GM12878 (cell line): ENCODE measurements around the gene KLHL26. TPM values are rescaled to one million over a fixed set of nuclear protein-coding genes. Genes with fewer than 3 reads are reported as not detected.

Experiments used
- ATAC-seq: fragments of 200-7000 bp; cut with Tn5 transposase; 3 replicates; pipeline ENCODE4 v1.9.1; 2020; ENCODE audit warnings: mild to moderate bottlenecking, moderate library complexity
- BruUV-seq: library from RNA; stranded (reverse); fragments of 400-500 nt; replicated peaks from 2 replicates; lab custom pipeline; 2021; lab: Mats Ljungman, UMichigan
- CTCF ChIA-PET: fragments of 300-600 bp; sonication (Branson Sonifier 250); formaldehyde crosslinking; extraction: SDS; loops from one replicate; lab custom pipeline; 2021; ENCODE audit warnings: inconsistent platforms; lab: Yijun Ruan, JAX
- POLR2A ChIA-PET: fragments of 350-600 bp; formaldehyde crosslinking; extraction: SDS; loops from one replicate; lab custom pipeline; 2021; ENCODE audit warnings: inconsistent platforms; lab: Charles Lee
- RAD21 ChIA-PET: fragments of 300-600 bp; sonication (Branson Sonifier 250); formaldehyde crosslinking; loops from one replicate; lab custom pipeline; 2023; ENCODE audit warnings: antibody characterized with exemption; ENCODE audit not compliant: unreplicated experiment; lab: Charles Lee
- SMC1A ChIA-PET: fragments of 300-600 bp; sonication (Branson Sonifier 250); formaldehyde crosslinking; loops from one replicate; lab custom pipeline; 2023; ENCODE audit not compliant: unreplicated experiment, uncharacterized antibody; lab: Charles Lee
- DNase-seq: peaks from one replicate; pipeline ENCODE4 v3.0.0-alpha.2; 2011; ENCODE audit warnings: low read depth, low spot score
- FAIRE-seq: peaks from 3 replicates; lab custom pipeline; 2011; peaks lifted over from hg19 to GRCh38; lab: Jason Lieb, UNC
- H2AFZ ChIP-seq: 2 replicates; pipeline ENCODE4 v1.6.0; 2011; ENCODE audit warnings: low read depth, low read length, control low read depth; ENCODE audit not compliant: control insufficient read depth
- H3K27ac ChIP-seq: 2 replicates; pipeline ENCODE4 v1.5.1; 2011; ENCODE audit warnings: control low read depth; ENCODE audit not compliant: control insufficient read depth, insufficient read depth
- H3K27me3 ChIP-seq, 2 experiments: replicated peaks in 1 of 2; 2 replicates each; pipeline versions ENCODE4 v1.6.0 to v1.6.1; 2011; ENCODE audit warnings: low read length in 1 of 2; ENCODE audit not compliant: control insufficient read depth in 2 of 2, insufficient read depth in 2 of 2
- H3K36me3 ChIP-seq, 2 experiments: 2 replicates each; pipeline ENCODE4 v1.5.1; 2011; ENCODE audit warnings: low read length in 1 of 2; ENCODE audit not compliant: control insufficient read depth in 2 of 2, insufficient read depth in 2 of 2
- H3K4me1 ChIP-seq: 2 replicates; pipeline ENCODE4 v1.6.1; 2011; ENCODE audit warnings: mild to moderate bottlenecking, low read length, moderate library complexity, mixed read lengths; ENCODE audit not compliant: control insufficient read depth, insufficient read depth
- H3K4me2 ChIP-seq: 2 replicates; pipeline ENCODE4 v1.6.0; 2011; ENCODE audit warnings: control low read depth; ENCODE audit not compliant: control insufficient read depth, insufficient read depth
- H3K4me3 ChIP-seq: fragments of 200-600 bp; sonication (generic); 2 replicates; pipeline ENCODE4 v1.5.1; 2016
- H3K79me2 ChIP-seq: 2 replicates; pipeline ENCODE4 v1.6.0; 2011; ENCODE audit warnings: low read length; ENCODE audit not compliant: control insufficient read depth, insufficient read depth
- H3K9ac ChIP-seq: 2 replicates; pipeline ENCODE4 v1.8.0; 2011; ENCODE audit warnings: low read length, control low read depth, mixed read lengths; ENCODE audit not compliant: control insufficient read depth, insufficient read depth
- H3K9me3 ChIP-seq: replicated peaks from 3 replicates; pipeline ENCODE4 v1.5.1; 2011; ENCODE audit warnings: mild to moderate bottlenecking, low read length; ENCODE audit not compliant: control insufficient read depth, insufficient read depth
- H4K20me1 ChIP-seq: 2 replicates; pipeline ENCODE4 v1.6.0; 2011; ENCODE audit not compliant: control insufficient read depth, insufficient read depth
- BHLHE40 ChIP-seq, 2 experiments: fragments of 450-650 bp in 1 of 2; IDR thresholded peaks; 2 replicates each; pipeline ENCODE4 v1.6.1; 2011 to 2017; ENCODE audit warnings: low read depth in 2 of 2, borderline replicate concordance in 1 of 2, improper control_type of control experiment in 1 of 2, low read length in 1 of 2, mild to moderate bottlenecking in 1 of 2
- BRCA1 ChIP-seq: IDR thresholded peaks from 2 replicates; pipeline ENCODE4 v1.6.1; 2011; ENCODE audit warnings: low read depth, low read length, improper control_type of control experiment
- CBX5 ChIP-seq: sonication (generic); IDR thresholded peaks from 2 replicates; pipeline ENCODE4 v1.6.1; 2016; ENCODE audit warnings: low read depth, moderate library complexity, mild to moderate bottlenecking, inconsistent platforms
- CHD1 ChIP-seq: IDR thresholded peaks from 2 replicates; pipeline ENCODE4 v1.6.1; 2012; ENCODE audit warnings: low read depth, low read length, improper control_type of control experiment
- DPF2 ChIP-seq: fragments of 450-650 bp; IDR thresholded peaks from 2 replicates; pipeline ENCODE4 v1.6.1; 2017; ENCODE audit warnings: mild to moderate bottlenecking
- ELK1 ChIP-seq: IDR thresholded peaks from 2 replicates; pipeline ENCODE4 v1.6.1; 2012; ENCODE audit warnings: low read depth, low read length, improper control_type of control experiment
- EP300 ChIP-seq, 2 experiments: fragments of 150-350 bp in 1 of 2; IDR thresholded peaks; 2 replicates each; pipeline ENCODE4 v1.6.1; 2011 to 2012; ENCODE audit warnings: low read depth in 2 of 2, low read length in 2 of 2, borderline replicate concordance in 1 of 2, improper control_type of control experiment in 1 of 2, inconsistent platforms in 1 of 2; ENCODE audit not compliant: control insufficient read depth in 1 of 2
- HDAC6 ChIP-seq: fragments of 200-600 bp; sonication (generic); IDR thresholded peaks from one replicate; pipeline ENCODE4 v1.8.0; 2017; ENCODE audit warnings: antibody characterized with exemption; ENCODE audit not compliant: unreplicated experiment
- JUNB ChIP-seq: IDR thresholded peaks from 2 replicates; pipeline ENCODE4 v1.6.1; 2016; ENCODE audit warnings: antibody characterized with exemption, mild to moderate bottlenecking
- KLF5 ChIP-seq: fragments of 450-650 bp; IDR thresholded peaks from 2 replicates; pipeline ENCODE4 v1.6.1; 2014; ENCODE audit warnings: mild to moderate bottlenecking; ENCODE audit not compliant: partially characterized antibody
- MTA2 ChIP-seq: fragments of 450-650 bp; IDR thresholded peaks from 2 replicates; pipeline ENCODE4 v1.6.1; 2016; ENCODE audit warnings: low read depth, mild to moderate bottlenecking, moderate library complexity
- NBN ChIP-seq: fragments of 450-650 bp; IDR thresholded peaks from 2 replicates; pipeline ENCODE4 v1.6.1; 2016
- SP1 ChIP-seq: IDR thresholded peaks from one replicate; pipeline ENCODE4 v1.6.1; 2011; ENCODE audit warnings: low read depth, low read length
- TBL1XR1 ChIP-seq: IDR thresholded peaks from 2 replicates; pipeline ENCODE4 v1.6.1; 2012; ENCODE audit warnings: low read depth, low read length, improper control_type of control experiment
- WGBS: methylation state at CpG from one replicate; pipeline ENCODE4 v1.1.6; 2016; ENCODE audit warnings: low lambda C conversion rate; ENCODE audit not compliant: insufficient replicate concordance, insufficient coverage; ENCODE audit errors: missing lambda C conversion rate; 5-methylcytosine and 5-hydroxymethylcytosine counted together
- in situ Hi-C: fragments of 300-500 bp; cut with MboI; formaldehyde crosslinking; loops from 9 replicates; pipeline ENCODE4 v1.14.3; 2018; ENCODE audit warnings: mixed read lengths
- intact Hi-C: fragments of 100-400 bp; cut with micrococcal nuclease; formaldehyde crosslinking; loops from one replicate; pipeline ENCODE4 v1.14.2; 2022; ENCODE audit not compliant: unreplicated experiment
- polyA plus RNA-seq, 11 experiments: library from polyadenylated mRNA; depleted of rRNA in 4 of 11; unstranded in 6 of 11; stranded (reverse) in 5 of 11; fragments of >200 nt; fragmentation: Nextera tagmentation in 4 of 11; fragmentation: Illumina TruSeq in 1 of 11; extraction: Ambion mirVana in 4 of 11; extraction: Trizol in 1 of 11; gene quantifications; 1 replicate in 1 of 11; 2 replicates in 10 of 11; pipeline versions ENCODE4 v1.2.1 to v1.2.3, GENCODE V29; 2011 to 2016; ENCODE audit warnings: inconsistent platforms in 2 of 11, missing spikeins in 2 of 11, low read depth in 1 of 11
- total RNA-seq, 4 experiments: library from RNA; depleted of rRNA in 3 of 4; stranded (reverse); fragments of >200 nt in 3 of 4; fragmentation: Illumina TruSeq in 1 of 4; extraction: Trizol in 1 of 4; gene quantifications; 2 replicates each; pipeline versions ENCODE4 v1.2.1 to v1.2.3, GENCODE V29; 2013 to 2021
- TF ChIP-seq, protein P1 (sequence below): IDR thresholded peaks from 2 replicates; pipeline ENCODE4 v1.6.1; 2011; ENCODE audit warnings: low read depth, mild to moderate bottlenecking, low read length, moderate library complexity, borderline replicate concordance; ENCODE audit errors: extremely low read depth
- TF ChIP-seq, protein P2 (sequence below): fragments of 450-650 bp; conservative IDR thresholded peaks from 2 replicates; pipeline ENCODE4 v1.6.1; 2017; ENCODE audit warnings: mild to moderate bottlenecking, moderate library complexity
- TF ChIP-seq, protein P3 (sequence below): IDR thresholded peaks from 2 replicates; pipeline ENCODE4 v1.6.1; 2012; ENCODE audit warnings: low read depth, low read length, improper control_type of control experiment

The KLHL26 gene
- total and polyA plus RNA-seq, 10 of the 15 experiments (the other 5 are each of a cell fraction or from before 2014, with no cell fraction given): 0.18 to 14.6 (median 2.9) TPM

- no peaks in the 10 kb centered on the region for H3K9me3 ChIP-seq
- peak within 1 kb of the TSS; percentile 72 for H2AFZ ChIP-seq
- DNase-seq: peak; percentile 54
- ChIA-PET RAD21 (interaction anchor here (1.2 to 4.8 kb wide), 6 partner anchors 30 to 138 kb away, joined by 3 to 35 read pairs (median 12); partner anchors contain the start of genes ELL, FKBP8 and KXD1), CTCF (interaction anchor here (0.6 to 6.0 kb wide), 26 partner anchors 8 to 398 kb away, joined by 3 to 64 read pairs (median 4); partner anchors contain the start of genes ELL, FKBP8, KXD1 and UBA52), POLR2A (interaction anchor here (0.6 to 6.0 kb wide), 7 partner anchors 16 to 194 kb away, joined by 3 to 43 read pairs (median 21); partner anchors contain the start of genes ELL, FKBP8, KXD1 and UBA52), SMC1A (interaction anchor here (0.7 to 5.2 kb wide), 13 partner anchors 13 to 260 kb away, joined by 3 to 44 read pairs (median 4); partner anchors contain the start of genes ELL, FKBP8, KXD1 and UBA52)
- intact Hi-C loops: loop anchor here (2.0 to 5.0 kb wide), 4 partner anchors 46 to 259 kb away; partner anchors contain the start of genes ELL and FKBP8
- H3K4me3 ChIP-seq: peak within 1 kb of the TSS; percentile 70
- H3K9ac ChIP-seq: peak within 1 kb of the TSS; percentile 66
- peak; percentile 77 for FAIRE-seq
- H3K4me2 ChIP-seq: peak within 1 kb of the TSS; percentile 98
- peaks cover 0 to 3% of the 10 kb centered on the region in 2 experiments; a peak in 1 of 4 replicates for H3K36me3 ChIP-seq
- no peaks in the 10 kb centered on the region; the same call in 1 of the 2 replicates for H4K20me1 ChIP-seq
- in situ Hi-C loops: no loop called here
- no TSS peak for BruUV-seq
- H3K79me2 ChIP-seq: peaks cover 4% of the 10 kb centered on the region; the same call in 1 of the 2 replicates
- WGBS: 1% methylated on average over 72 of the region's 72 CpGs
- H3K4me1 ChIP-seq: peaks cover 32% of the 10 kb centered on the region
- ATAC-seq: peak; percentile 92
- H3K27me3 ChIP-seq: peaks cover 0 to 2% of the 10 kb centered on the region in 2 experiments; a peak in 1 of 4 replicates
- peak within 1 kb of the TSS; percentile 72 for H3K27ac ChIP-seq
- TF ChIP-seq HDAC6 (peak; percentile 40), CBX5 (no peak), KLF5 (peak; percentile 66), ELK1 (peak; percentile 78), JUNB (no peak), DPF2 (peak; percentile 85), NBN (peak; percentile 66; the same call in 1 of the 2 replicates), BRCA1 (no peak), CHD1 (0 out of 2 replicates have a peak, but pooled peaks have one; percentile 26), EP300 (IDR thresholded peaks at IDR 0.05; ENCODE audit: borderline replicate concordance in 1 of 2, control insufficient read depth in 1 of 2, low read depth in 2 of 2, low read length in 2 of 2) (0 out of 4 replicates have a peak, but pooled peaks of 1 of the 2 experiments have one; percentile 3), MTA2 (peak; percentile 25; the same call in 1 of the 2 replicates), SP1 (peak; percentile 22), BHLHE40 (IDR thresholded peaks at IDR 0.05; ENCODE audit: borderline replicate concordance in 1 of 2, low read depth in 2 of 2, low read length in 1 of 2) (peak; percentile 17 to 48; a peak in 2 of 4 replicates), TBL1XR1 (peak; percentile 24; the same call in 1 of the 2 replicates)
- TF ChIP-seq, protein P1, sequence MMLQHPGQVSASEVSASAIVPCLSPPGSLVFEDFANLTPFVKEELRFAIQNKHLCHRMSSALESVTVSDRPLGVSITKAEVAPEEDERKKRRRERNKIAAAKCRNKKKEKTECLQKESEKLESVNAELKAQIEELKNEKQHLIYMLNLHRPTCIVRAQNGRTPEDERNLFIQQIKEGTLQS: no peak
- TF ChIP-seq, protein P2, sequence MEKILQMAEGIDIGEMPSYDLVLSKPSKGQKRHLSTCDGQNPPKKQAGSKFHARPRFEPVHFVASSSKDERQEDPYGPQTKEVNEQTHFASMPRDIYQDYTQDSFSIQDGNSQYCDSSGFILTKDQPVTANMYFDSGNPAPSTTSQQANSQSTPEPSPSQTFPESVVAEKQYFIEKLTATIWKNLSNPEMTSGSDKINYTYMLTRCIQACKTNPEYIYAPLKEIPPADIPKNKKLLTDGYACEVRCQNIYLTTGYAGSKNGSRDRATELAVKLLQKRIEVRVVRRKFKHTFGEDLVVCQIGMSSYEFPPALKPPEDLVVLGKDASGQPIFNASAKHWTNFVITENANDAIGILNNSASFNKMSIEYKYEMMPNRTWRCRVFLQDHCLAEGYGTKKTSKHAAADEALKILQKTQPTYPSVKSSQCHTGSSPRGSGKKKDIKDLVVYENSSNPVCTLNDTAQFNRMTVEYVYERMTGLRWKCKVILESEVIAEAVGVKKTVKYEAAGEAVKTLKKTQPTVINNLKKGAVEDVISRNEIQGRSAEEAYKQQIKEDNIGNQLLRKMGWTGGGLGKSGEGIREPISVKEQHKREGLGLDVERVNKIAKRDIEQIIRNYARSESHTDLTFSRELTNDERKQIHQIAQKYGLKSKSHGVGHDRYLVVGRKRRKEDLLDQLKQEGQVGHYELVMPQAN: peak; percentile 73
- TF ChIP-seq, protein P3, sequence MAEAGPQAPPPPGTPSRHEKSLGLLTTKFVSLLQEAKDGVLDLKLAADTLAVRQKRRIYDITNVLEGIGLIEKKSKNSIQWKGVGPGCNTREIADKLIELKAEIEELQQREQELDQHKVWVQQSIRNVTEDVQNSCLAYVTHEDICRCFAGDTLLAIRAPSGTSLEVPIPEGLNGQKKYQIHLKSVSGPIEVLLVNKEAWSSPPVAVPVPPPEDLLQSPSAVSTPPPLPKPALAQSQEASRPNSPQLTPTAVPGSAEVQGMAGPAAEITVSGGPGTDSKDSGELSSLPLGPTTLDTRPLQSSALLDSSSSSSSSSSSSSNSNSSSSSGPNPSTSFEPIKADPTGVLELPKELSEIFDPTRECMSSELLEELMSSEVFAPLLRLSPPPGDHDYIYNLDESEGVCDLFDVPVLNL: 0 out of 2 replicates have a peak, but pooled peaks have one; percentile 3
Observed at GRCh38 chr19:18588611-18589379, 48.0 kb upstream of the KLHL26 start, which contains the start of gene REX1BD. Gene REX1BD (plus strand): TSS chr19:18588798. CDS start chr19:18588802, 4 bp downstream.
